ENCODE measurements around the gene CAMKK1.

Gene CAMKK1

DNA sequence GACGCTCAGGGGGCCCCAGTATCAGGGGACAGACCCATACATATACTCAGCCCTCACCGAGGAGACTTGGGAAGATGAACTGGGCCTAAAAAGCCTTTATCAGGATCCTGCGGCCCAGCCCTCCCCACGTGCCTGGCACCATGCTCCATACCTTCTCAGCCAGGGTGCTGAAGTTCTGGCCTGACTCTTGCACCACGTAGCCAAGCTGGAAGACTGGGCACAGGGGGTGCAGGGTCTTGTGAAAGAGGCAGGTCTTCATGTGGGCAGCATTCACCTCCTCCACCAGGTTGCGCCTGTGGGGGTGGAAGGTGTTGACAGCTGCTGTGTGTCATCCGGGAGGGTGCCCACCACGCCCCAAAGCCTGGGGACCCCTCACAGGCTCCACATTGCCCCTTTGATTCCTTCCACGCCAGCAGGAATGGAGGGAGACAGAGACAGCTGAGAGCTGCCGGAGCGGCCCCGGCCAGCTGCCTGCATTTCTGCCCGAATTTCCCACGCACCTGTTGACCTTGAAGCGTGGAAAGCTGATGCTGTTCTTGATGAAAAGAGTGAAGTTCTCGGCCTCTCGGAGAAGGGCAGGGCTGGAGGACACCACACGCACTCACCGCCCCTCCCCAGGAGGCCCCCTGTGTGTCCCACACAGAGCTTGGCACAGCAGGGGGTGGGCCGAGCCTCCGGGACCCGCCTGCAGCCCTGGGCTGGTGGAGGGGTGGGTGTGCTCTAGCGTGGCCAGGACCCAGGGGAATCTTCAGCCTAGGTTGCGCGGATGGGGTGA is 10.4 kb upstream of the CAMKK1 start:
- TF ChIP-seq, protein P1, sequence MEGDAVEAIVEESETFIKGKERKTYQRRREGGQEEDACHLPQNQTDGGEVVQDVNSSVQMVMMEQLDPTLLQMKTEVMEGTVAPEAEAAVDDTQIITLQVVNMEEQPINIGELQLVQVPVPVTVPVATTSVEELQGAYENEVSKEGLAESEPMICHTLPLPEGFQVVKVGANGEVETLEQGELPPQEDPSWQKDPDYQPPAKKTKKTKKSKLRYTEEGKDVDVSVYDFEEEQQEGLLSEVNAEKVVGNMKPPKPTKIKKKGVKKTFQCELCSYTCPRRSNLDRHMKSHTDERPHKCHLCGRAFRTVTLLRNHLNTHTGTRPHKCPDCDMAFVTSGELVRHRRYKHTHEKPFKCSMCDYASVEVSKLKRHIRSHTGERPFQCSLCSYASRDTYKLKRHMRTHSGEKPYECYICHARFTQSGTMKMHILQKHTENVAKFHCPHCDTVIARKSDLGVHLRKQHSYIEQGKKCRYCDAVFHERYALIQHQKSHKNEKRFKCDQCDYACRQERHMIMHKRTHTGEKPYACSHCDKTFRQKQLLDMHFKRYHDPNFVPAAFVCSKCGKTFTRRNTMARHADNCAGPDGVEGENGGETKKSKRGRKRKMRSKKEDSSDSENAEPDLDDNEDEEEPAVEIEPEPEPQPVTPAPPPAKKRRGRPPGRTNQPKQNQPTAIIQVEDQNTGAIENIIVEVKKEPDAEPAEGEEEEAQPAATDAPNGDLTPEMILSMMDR (conservative IDR thresholded peaks at IDR 0.05): no peak
- H3K27ac ChIP-seq: no peak overlapping the region

DNA sequence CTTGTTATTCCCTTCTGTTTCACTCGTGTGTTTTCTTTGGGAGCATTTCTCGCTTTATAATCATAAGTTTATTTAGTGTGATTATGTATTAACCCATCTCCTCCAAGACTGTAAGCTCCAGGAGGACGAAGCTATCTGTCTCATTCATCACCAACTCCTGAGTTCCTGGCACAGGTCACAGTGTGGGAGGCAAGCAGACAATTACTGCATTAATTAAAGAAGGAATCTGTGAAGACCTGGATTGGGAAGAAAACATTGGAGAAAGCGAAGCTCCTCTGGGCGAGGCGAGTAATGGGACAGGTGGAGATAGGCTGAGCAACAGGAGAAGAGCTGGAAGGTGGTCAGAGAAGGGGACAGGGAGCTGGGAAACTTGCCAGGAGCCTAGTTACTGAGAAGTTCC is 7.8 kb upstream of the CAMKK1 start:
- H3K27ac ChIP-seq: peak overlapping the region; percentile 37; the same call in 1 of the 2 replicates
- TF ChIP-seq, protein P1 (conservative IDR thresholded peaks at IDR 0.05): no peak

DNA sequence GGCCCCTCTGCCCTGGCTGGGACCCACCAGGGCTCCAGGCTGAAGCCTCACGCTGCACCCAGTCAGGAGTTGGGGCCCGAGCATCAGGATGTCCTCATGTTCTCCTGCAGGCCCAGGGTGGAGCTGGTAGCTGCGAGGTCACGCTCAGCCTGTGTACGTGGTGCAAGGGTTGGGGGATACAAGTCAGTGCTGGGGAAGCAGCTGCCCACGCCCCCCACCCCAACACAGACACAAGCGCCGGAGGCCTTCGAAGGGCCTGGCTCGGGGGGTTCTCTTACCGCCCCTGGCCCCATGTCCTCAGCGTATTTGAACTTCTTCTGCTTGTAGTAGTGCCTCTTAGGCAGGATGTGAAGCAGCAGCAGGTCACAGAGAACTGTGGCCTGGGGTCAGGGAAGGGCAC is 4.9 kb upstream of the CAMKK1 start:
- no peak overlapping the region for H3K27ac ChIP-seq
- TF ChIP-seq, protein P1 (conservative IDR thresholded peaks at IDR 0.05): no peak

DNA sequence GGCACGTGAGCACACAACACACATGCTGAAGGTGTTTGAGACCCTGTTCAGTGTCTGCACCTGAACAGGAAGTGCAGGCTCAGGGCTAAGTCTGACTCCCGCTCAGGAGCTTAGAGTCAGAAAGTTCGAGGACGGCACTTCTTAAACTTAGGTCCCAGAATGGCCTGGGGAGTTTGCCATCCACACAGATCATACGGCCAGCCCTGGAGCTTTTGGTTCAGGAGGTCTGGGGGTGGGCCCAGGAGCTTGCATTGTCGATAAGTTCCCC is 4.0 kb upstream of the CAMKK1 start:
- TF ChIP-seq, protein P1 (conservative IDR thresholded peaks at IDR 0.05): no peak
- no peak overlapping the region; the same call in 1 of the 2 replicates for H3K27ac ChIP-seq

DNA sequence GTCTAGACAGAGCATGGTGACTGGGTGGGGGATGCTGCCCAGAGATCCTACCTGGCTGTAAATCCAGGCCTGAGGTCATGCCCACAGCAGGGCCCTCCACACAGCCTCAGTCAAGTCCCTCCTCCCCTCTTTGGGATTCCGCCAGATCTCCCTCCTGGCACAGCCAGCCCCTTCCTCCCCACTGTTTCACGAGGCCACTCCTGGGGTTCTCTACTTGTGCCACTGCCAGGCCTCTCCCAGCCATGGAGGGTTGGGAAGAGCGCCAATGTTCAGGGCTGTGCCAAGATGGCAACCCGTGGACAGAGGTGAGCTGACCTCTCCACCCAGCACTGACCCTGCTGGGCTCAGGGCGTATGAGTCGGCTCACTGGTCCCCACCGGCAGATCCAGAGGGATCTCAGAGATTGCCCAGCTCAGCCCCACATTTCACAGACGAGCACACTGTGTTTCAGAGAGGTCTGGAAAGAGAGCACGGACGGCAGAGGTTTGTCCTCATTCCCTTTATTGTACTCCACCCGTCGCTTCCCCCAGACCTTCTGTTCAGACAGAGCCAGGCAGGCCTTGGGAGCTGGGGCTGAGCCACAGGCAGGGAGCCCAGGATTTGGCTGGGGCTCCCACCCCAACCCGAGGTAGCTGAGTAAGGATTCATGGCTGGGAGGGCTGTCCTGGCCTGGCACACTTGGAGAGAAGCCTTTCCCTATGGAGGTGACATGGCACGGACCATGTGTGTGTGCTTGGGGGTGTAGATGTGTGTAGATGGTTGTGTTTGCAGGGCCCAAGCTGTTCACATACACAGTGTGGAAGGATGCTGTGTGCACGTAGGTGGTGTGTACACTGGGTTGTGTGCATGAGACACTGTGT is 3.5 kb upstream of the CAMKK1 start:
- H3K27ac ChIP-seq: peak overlapping the region; percentile 88
- TF ChIP-seq, protein P1 (conservative IDR thresholded peaks at IDR 0.05): no peak

DNA sequence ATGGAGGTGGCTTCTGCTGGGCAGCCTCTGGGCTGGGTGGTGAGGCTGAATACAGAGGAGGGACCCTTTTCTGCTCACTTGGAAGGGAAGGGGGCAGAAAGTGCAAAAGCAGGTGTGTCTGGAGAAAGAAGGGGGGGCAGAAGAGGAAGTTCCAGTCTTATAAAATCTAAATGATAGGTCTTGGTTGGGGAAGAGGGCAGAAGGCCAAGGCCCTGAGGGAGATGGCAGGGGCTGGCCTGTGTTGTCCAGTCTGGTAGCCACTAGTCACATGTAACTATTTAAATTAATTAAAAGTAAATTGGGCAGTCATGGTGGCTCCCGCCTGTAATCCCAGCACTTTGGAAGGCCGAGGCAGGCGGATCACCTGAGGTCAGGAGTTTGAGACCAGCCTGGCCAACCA is 2.5 kb upstream of the CAMKK1 start:
- H3K27ac ChIP-seq: peak overlapping the region; percentile 88
- TF ChIP-seq, protein P1 (conservative IDR thresholded peaks at IDR 0.05): no peak

DNA sequence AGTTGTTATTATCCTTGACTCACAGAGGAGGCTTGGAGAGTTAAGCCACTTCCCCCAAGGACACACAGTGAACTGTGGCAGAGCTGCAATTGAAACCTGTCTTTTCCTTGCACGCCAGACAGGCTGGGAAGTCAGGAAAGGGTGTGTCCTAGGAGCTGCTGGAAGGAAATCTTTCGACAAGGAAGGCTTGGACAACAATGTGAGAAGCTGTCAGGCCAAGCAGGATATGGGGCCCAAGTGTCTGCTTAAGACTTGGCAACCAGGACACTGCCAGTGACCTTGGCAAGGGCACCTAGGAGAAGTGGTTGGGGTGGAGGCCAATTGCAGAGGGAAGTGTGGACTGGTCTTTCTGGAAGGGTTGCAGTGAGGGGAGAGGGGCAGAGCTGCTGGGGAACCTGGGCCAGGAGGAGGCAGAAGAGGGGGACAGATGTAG is 2.1 kb upstream of the CAMKK1 start:
- H3K27ac ChIP-seq: peak overlapping the region; percentile 88
- TF ChIP-seq, protein P1 (conservative IDR thresholded peaks at IDR 0.05): no peak
